Natural killer cell treated with Interleukin-12 subunit alpha and Interleukin-12 subunit beta and Interleukin-15 and Interleukin-18, amount 100 ng/mL, for 72 hours (primary cell): ENCODE data around the gene ADARB2. TPM values are rescaled to one million over a fixed set of nuclear protein-coding genes. Genes with fewer than 3 reads are reported as not detected.
A peak's percentile ranks its signal among the peaks of the same experiment; 100 is the strongest.
"Not testable (repeated sequence)": the region's sequence is repeated elsewhere in the genome, so short reads cannot be mapped to it uniquely, and the experiment has no call there.

Experiments used
- ATAC-seq, 2 donors: fragments of 150-1000 bp; cut with Tn5 transposase in 1 of 2; sonication (Bioruptor Pico), chemical (Tn5 transposase) in 1 of 2; 2 replicates each; pipeline ENCODE4 v1.10.0; 2021
- DNase-seq: peaks from one replicate; pipeline ENCODE4 v3.0.0; 2022; ENCODE audit warnings: low spot score
- H3K27ac Mint-ChIP-seq, 2 donors: 1 replicate in 1 of 2; 2 replicates in 1 of 2; pipeline ENCODE4 v1.8.0; 2022; ENCODE audit warnings: mixed read lengths in 2 of 2, mild to moderate bottlenecking in 1 of 2, moderate library complexity in 1 of 2
- H3K27me3 Mint-ChIP-seq, 2 donors: 1 replicate in 1 of 2; 2 replicates in 1 of 2; pipeline ENCODE4 v1.8.0; 2022; ENCODE audit warnings: mixed read lengths in 2 of 2
- H3K36me3 Mint-ChIP-seq: one replicate; pipeline ENCODE4 v1.8.0; 2022; ENCODE audit warnings: mixed read lengths
- H3K4me1 Mint-ChIP-seq, 2 donors: 1 replicate in 1 of 2; 2 replicates in 1 of 2; pipeline ENCODE4 v1.8.0; 2022; ENCODE audit warnings: low read depth in 2 of 2, mixed read lengths in 2 of 2, mild to moderate bottlenecking in 1 of 2
- H3K4me3 Mint-ChIP-seq: one replicate; pipeline ENCODE4 v1.8.0; 2022; ENCODE audit warnings: mixed read lengths
- H3K9me3 Mint-ChIP-seq: 2 replicates; pipeline ENCODE4 v1.8.0; 2022; ENCODE audit warnings: mixed read lengths
- total RNA-seq, 2 donors: library from RNA; stranded (reverse); gene quantifications; one replicate each; pipeline ENCODE4 v1.2.3, GENCODE V29; 2022

The ADARB2 gene
- total RNA-seq, 2 donors from 2014 or later = not detected

GRCh38 chr10:1328161-1328823, 409.0 kb downstream of the ADARB2 start:
- no peaks in the 10 kb centered on the region for H3K36me3 Mint-ChIP-seq
- no peaks in the 10 kb centered on the region for H3K9me3 Mint-ChIP-seq
- H3K27ac Mint-ChIP-seq = no peak overlapping the region
- ATAC-seq (no peak), DNase-seq (no peak)
- H3K27me3 Mint-ChIP-seq = peaks cover 8 to 25% of the 10 kb centered on the region in 2 donors
- peaks cover 0 to 10% of the 10 kb centered on the region in 2 donors for H3K4me1 Mint-ChIP-seq
- H3K4me3 Mint-ChIP-seq = no peak overlapping the region

GRCh38 chr10:1327759-1328158, 409.6 kb downstream of the ADARB2 start:
- no peak for ATAC-seq
- Mint-ChIP-seq H3K4me3 (no peak overlapping the region), H3K36me3 (no peaks in the 10 kb centered on the region), H3K27ac (no peak overlapping the region), H3K27me3 (peaks cover 8 to 30% of the 10 kb centered on the region in 2 donors), H3K4me1 (peaks cover 0 to 10% of the 10 kb centered on the region in 2 donors), H3K9me3 (no peaks in the 10 kb centered on the region)
- DNase-seq = no peak

- not testable (repeated sequence) for DNase-seq, H3K36me3 Mint-ChIP-seq, H3K27ac Mint-ChIP-seq, H3K4me3 Mint-ChIP-seq, H3K9me3 Mint-ChIP-seq, ATAC-seq
- Mint-ChIP-seq H3K4me1 (peaks cover 0 to 10% of the 10 kb centered on the region in 2 donors), H3K27me3 (peaks cover 17 to 41% of the 10 kb centered on the region in 2 donors)
Measured at GRCh38 chr10:1326514-1326913, 410.8 kb downstream of the ADARB2 start.

GRCh38 chr10:1324903-1325302, 412.4 kb downstream of the ADARB2 start:
- no peaks in the 10 kb centered on the region for H3K36me3 Mint-ChIP-seq
- H3K4me3 Mint-ChIP-seq = no peak overlapping the region
- peaks cover 0 to 10% of the 10 kb centered on the region in 2 donors for H3K4me1 Mint-ChIP-seq
- peaks cover 22 to 51% of the 10 kb centered on the region in 2 donors for H3K27me3 Mint-ChIP-seq
- no peaks in the 10 kb centered on the region for H3K9me3 Mint-ChIP-seq
- DNase-seq = no peak
- no peak overlapping the region for H3K27ac Mint-ChIP-seq
- no peak for ATAC-seq

GRCh38 chr10:1323951-1324350, 413.4 kb downstream of the ADARB2 start:
- DNase-seq (no peak), ATAC-seq (peak; percentile 59 to 86)
- Mint-ChIP-seq H3K36me3 (no peaks in the 10 kb centered on the region), H3K9me3 (no peaks in the 10 kb centered on the region), H3K27me3 (peaks cover 24 to 53% of the 10 kb centered on the region in 2 donors), H3K4me3 (no peak overlapping the region), H3K4me1 (peaks cover 0 to 10% of the 10 kb centered on the region in 2 donors), H3K27ac (no peak overlapping the region)

- Mint-ChIP-seq H3K4me3 (no peak overlapping the region), H3K27me3 (peaks cover 24 to 63% of the 10 kb centered on the region in 2 donors)
- ATAC-seq = peak; percentile 11 to 19
Measured at GRCh38 chr10:1320739-1321320, 416.5 kb downstream of the ADARB2 start.

GRCh38 chr10:1316809-1317143, 420.5 kb downstream of the ADARB2 start:
- Mint-ChIP-seq H3K4me3 (no peak overlapping the region), H3K27ac (no peak overlapping the region), H3K27me3 (peaks cover 14 to 37% of the 10 kb centered on the region in 2 donors), H3K36me3 (no peaks in the 10 kb centered on the region), H3K9me3 (no peaks in the 10 kb centered on the region), H3K4me1 (no peaks in the 10 kb centered on the region)
- ATAC-seq = no peak
- no peak for DNase-seq

More at GRCh38 chr10:1320739-1321320, 416.5 kb downstream of the ADARB2 start:
- Mint-ChIP-seq H3K36me3 (no peaks in the 10 kb centered on the region), H3K27ac (no peak overlapping the region), H3K9me3 (no peaks in the 10 kb centered on the region), H3K4me1 (peaks cover 0 to 10% of the 10 kb centered on the region in 2 donors)
- DNase-seq = no peak

GRCh38 chr10:1316121-1316808, 421.1 kb downstream of the ADARB2 start:
- no peaks in the 10 kb centered on the region for H3K36me3 Mint-ChIP-seq
- H3K27ac Mint-ChIP-seq = no peak overlapping the region
- H3K4me1 Mint-ChIP-seq = no peaks in the 10 kb centered on the region
- H3K27me3 Mint-ChIP-seq = peaks cover 11 to 31% of the 10 kb centered on the region in 2 donors
- DNase-seq (no peak), ATAC-seq (no peak)
- no peak overlapping the region for H3K4me3 Mint-ChIP-seq
- no peaks in the 10 kb centered on the region for H3K9me3 Mint-ChIP-seq

GRCh38 chr10:1315178-1315577, 422.1 kb downstream of the ADARB2 start:
- DNase-seq = no peak
- Mint-ChIP-seq H3K36me3 (no peaks in the 10 kb centered on the region), H3K9me3 (no peaks in the 10 kb centered on the region), H3K27ac (no peak overlapping the region), H3K27me3 (peaks cover 6 to 21% of the 10 kb centered on the region in 2 donors), H3K4me1 (no peaks in the 10 kb centered on the region), H3K4me3 (no peak overlapping the region)
- ATAC-seq = no peak

- no peak overlapping the region for H3K4me3 Mint-ChIP-seq
- ATAC-seq = no peak
- no peaks in the 10 kb centered on the region for H3K4me1 Mint-ChIP-seq
- no peaks in the 10 kb centered on the region for H3K9me3 Mint-ChIP-seq
- H3K27ac Mint-ChIP-seq = no peak overlapping the region
- H3K36me3 Mint-ChIP-seq = no peaks in the 10 kb centered on the region
- H3K27me3 Mint-ChIP-seq = peaks cover 2 to 8% of the 10 kb centered on the region in 2 donors
- no peak for DNase-seq
Measured at GRCh38 chr10:1311726-1312125, 425.6 kb downstream of the ADARB2 start.

- Mint-ChIP-seq H3K27me3 (peaks cover 2 to 7% of the 10 kb centered on the region in 2 donors), H3K27ac (no peak overlapping the region), H3K9me3 (no peaks in the 10 kb centered on the region), H3K4me1 (no peaks in the 10 kb centered on the region), H3K36me3 (no peaks in the 10 kb centered on the region), H3K4me3 (no peak overlapping the region)
- DNase-seq (no peak), ATAC-seq (peak in 1 of 2 donors; percentile 54)
Measured at GRCh38 chr10:1310271-1310789, 427.0 kb downstream of the ADARB2 start.

GRCh38 chr10:1309617-1310270, 427.6 kb downstream of the ADARB2 start:
- Mint-ChIP-seq H3K4me1 (no peaks in the 10 kb centered on the region), H3K27ac (no peak overlapping the region), H3K27me3 (peaks cover 2 to 7% of the 10 kb centered on the region in 2 donors), H3K9me3 (no peaks in the 10 kb centered on the region), H3K4me3 (no peak overlapping the region), H3K36me3 (no peaks in the 10 kb centered on the region)
- DNase-seq = no peak
- no peak for ATAC-seq

- no peaks in the 10 kb centered on the region for H3K36me3 Mint-ChIP-seq
Measured at GRCh38 chr10:1308962-1309616, 428.2 kb downstream of the ADARB2 start.

More at GRCh38 chr10:1308962-1309616, 428.2 kb downstream of the ADARB2 start:
- H3K27ac Mint-ChIP-seq = no peak overlapping the region
- no peaks in the 10 kb centered on the region for H3K9me3 Mint-ChIP-seq
- H3K27me3 Mint-ChIP-seq = peaks cover 0 to 7% of the 10 kb centered on the region in 2 donors
- no peaks in the 10 kb centered on the region for H3K4me1 Mint-ChIP-seq
- ATAC-seq = no peak
- H3K4me3 Mint-ChIP-seq = no peak overlapping the region
- no peak for DNase-seq
